ES-I3 (cell line): ENCODE measurements around the gene RBM45.
"Not testable (repeated sequence)": the region's sequence is repeated elsewhere in the genome, so short reads cannot be mapped to it uniquely, and the experiment has no call there.

Experiments
- H3K36me3 ChIP-seq: 2 replicates; pipeline ENCODE4 v1.6.1; 2013; ENCODE audit warnings: mild to moderate bottlenecking, low read length, control low read depth, moderate library complexity; ENCODE audit not compliant: insufficient read depth
- H3K4me1 ChIP-seq: 2 replicates; pipeline ENCODE4 v1.6.1; 2013; ENCODE audit warnings: mild to moderate bottlenecking, control low read depth, low read length; ENCODE audit not compliant: insufficient read depth
- H3K9ac ChIP-seq: 2 replicates; pipeline ENCODE4 v1.6.1; 2013; ENCODE audit warnings: low read depth, mild to moderate bottlenecking, low read length, moderate library complexity
- H3K9me3 ChIP-seq: 2 replicates; pipeline ENCODE4 v1.6.1; 2013; ENCODE audit warnings: mild to moderate bottlenecking, low read length, moderate library complexity; ENCODE audit not compliant: control insufficient read depth, insufficient read depth

Gene RBM45, protein sequence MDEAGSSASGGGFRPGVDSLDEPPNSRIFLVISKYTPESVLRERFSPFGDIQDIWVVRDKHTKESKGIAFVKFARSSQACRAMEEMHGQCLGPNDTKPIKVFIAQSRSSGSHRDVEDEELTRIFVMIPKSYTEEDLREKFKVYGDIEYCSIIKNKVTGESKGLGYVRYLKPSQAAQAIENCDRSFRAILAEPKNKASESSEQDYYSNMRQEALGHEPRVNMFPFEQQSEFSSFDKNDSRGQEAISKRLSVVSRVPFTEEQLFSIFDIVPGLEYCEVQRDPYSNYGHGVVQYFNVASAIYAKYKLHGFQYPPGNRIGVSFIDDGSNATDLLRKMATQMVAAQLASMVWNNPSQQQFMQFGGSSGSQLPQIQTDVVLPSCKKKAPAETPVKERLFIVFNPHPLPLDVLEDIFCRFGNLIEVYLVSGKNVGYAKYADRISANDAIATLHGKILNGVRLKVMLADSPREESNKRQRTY

DNA sequence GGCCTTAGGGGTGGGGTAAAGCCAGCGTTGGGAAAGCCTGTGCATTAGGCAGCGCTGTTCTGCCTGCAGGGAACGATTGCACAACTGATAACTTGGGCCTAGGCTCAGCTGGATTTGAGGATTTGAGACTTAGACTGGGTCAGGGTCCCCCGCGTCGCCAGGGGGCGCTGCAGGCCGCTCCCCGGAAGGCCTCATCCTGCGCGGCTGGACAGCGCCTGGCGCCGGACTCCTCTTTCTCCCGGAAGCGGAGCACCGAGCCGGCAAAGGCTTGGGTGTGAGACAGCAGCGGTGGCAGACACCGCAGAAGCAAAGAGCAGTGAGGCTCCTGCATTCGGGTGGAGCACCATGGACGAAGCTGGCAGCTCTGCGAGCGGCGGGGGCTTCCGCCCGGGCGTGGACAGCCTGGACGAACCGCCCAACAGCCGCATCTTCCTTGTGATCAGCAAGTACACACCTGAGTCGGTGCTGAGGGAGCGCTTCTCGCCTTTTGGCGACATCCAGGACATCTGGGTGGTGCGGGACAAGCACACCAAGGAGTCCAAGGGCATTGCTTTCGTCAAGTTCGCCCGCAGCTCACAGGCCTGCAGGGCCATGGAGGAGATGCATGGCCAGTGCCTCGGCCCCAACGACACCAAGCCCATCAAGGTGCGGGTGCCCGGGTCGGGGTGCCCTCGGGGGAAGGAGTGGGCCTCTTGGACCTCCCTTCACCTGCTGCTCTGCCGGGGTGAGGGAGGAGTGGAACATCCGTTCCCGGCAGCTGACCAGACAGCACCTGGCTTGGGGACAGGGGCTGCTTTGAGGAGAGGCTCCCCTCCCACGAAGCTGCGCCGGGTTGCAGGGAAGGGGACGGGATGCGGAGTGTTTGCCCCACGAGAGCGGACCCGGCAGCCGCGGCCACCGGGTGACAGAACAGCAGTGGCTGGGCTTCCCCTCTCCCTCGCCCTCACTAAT lies at the start of gene RBM45:
RBM45 (plus strand) TSS at position 236 of the 951 bp plus-strand sequence; CDS start at position 346, 110 bp downstream.
- H3K4me1 ChIP-seq = peaks cover 5% of the 10 kb centered on the region; the same call in 1 of the 2 replicates
- H3K9ac ChIP-seq = peak within 1 kb of the TSS; percentile 81
- H3K9me3 ChIP-seq = no peaks in the 10 kb centered on the region
- H3K36me3 ChIP-seq = no peaks in the 10 kb centered on the region

DNA sequence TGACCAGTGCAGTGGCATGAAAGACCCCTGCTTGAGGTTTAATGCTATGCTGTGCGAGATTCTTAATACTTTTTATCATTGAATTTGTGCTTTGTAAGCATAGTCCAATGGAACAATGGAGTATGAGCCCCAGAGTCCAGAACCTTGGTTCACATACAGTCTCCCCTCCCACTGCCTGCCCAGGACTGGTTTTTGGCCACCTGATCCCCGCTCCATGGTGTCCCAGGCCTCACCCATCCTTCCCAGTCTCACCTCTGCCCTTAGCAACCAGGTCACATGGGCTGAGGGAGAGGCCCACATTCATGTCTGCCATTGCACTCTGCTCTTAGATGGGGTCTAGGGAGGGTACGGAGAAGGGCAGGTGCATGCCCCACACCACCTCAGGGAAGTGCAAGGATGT lies 45.9 kb upstream of the RBM45 start:
- Histone ChIP-seq H3K9me3 (no peaks in the 10 kb centered on the region), H3K36me3 (no peaks in the 10 kb centered on the region), H3K9ac (no peak overlapping the region), H3K4me1 (no peaks in the 10 kb centered on the region)

DNA sequence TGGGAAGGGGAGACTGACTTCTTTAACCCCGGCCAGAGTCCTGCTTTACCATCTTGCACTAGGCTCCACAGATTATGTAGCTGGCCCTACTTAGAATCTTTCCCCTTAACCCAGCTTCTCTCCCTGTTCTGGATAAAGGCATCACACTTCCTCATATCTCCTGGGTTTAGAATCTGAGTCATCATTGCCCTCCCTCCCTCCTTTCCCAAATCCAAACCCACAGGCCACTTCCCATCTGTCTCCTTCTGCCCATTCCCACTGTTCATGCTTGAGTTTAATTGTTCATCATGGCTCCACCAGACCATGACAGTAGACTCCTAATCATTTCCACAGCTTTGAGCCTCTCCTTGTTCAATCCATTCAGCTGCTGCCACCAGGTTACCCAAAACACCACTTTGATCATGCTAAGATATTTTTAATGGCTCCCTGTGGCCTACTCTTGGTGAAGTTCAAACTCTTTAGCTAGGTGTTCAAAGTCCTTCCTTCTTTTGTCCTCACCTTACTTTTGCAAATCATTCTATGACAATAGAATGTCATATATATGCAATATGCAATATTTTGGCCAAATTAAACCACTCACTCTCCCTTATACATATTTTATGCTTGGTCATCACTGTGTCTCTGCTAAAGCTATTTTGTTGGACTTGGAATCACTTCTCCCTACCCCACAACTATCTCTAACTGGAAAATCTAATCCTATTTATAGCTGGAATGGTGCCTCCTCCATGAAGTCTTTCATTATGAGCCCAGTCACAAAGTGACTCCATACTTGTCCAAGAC lies 45.2 kb upstream of the RBM45 start:
- Histone ChIP-seq H3K36me3 (no peaks in the 10 kb centered on the region), H3K9me3 (no peaks in the 10 kb centered on the region), H3K4me1 (no peaks in the 10 kb centered on the region), H3K9ac (no peak overlapping the region)

DNA sequence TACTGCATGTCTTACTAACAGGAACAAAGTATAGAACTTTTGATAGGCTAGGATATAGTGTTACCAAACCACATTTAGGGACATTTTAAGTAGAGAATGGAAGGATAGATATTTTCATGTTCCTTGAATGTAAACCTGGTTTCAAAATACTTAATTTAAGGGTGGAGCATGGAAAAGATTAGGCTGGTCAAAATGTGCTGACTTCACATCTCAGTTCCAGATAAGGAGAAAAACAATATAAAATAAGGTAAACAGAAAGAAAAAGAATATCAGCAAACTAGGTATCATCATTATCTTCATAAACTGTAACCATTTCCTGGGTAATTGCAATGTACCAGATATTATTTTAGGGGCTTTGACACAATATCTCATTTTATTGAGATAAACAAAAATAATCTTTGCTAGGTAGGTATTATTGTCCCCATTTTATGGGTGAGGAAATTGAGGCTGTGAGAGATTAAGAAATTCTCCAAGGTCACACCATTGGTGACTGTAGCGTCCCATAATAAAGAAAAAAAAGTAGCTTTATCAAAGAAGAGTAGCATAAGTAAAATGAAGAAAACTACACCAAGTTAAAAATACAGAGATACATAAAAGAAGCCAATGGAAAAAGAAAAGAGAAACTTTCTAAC lies 43.3 kb upstream of the RBM45 start:
- Histone ChIP-seq H3K36me3 (no peaks in the 10 kb centered on the region), H3K9ac (no peak overlapping the region), H3K9me3 (no peaks in the 10 kb centered on the region), H3K4me1 (peaks cover 4% of the 10 kb centered on the region; the same call in 1 of the 2 replicates)

DNA sequence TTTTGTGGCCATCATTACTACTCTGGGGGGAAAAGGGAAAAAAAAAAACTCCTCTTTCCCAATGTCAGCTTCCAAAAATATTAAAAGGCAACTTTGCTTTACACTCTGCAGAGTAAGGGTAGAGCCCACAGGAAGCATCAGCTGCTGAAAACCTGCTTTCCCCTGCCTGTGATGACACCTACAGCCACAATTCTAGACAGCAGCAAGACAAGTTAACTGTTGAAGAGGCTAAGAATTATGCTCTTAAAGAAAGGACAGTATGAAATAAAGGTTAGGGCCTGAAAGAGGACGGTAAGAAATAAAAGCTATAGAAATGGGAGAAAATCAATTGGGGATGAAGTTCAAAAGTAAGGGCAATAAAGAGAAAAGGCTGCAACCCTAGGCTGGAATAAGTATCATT lies 42.7 kb upstream of the RBM45 start:
- peaks cover 4% of the 10 kb centered on the region; the same call in 1 of the 2 replicates for H3K4me1 ChIP-seq
- H3K9me3 ChIP-seq = no peaks in the 10 kb centered on the region
- H3K9ac ChIP-seq = no peak overlapping the region
- no peaks in the 10 kb centered on the region for H3K36me3 ChIP-seq

DNA sequence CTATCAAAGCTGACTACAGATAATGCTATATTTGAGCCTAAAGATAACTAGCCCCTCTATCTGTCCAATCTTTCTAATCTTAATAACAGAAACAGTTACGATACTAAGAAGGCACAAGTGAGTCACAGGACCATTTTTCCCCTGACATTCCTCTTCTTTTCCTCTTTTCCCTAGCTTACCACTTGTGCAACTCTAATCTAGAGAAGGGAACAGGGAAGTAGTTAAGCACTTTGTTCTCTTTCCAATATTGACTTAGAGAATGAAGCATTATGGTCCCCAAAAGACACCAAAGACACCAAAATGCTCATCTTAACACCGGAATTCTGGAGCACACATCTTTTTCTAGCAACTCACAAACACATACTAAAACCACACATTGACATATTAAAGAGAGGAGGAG lies 41.4 kb upstream of the RBM45 start:
- no peaks in the 10 kb centered on the region for H3K9me3 ChIP-seq
- H3K4me1 ChIP-seq = peaks cover 4% of the 10 kb centered on the region; the same call in 1 of the 2 replicates

DNA sequence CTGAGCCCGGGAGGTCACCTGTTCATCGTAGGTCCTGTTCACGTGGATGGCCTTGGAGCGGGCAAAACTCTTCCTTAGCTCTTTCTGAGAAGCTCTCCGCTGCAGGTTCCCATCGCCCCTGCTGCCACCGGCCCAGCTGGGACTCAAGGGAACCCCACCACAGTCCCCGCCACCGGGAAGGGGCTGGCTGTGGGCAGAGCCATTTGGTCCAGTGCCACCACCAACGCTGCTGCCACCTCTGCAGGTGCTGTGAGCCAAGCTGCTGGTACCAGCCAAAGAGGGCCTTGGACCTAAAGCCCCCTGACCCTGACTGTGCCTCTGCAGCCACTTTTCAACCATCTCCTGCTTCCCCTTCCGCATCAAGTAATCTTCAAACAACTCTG lies 40.2 kb upstream of the RBM45 start:
- no peaks in the 10 kb centered on the region for H3K36me3 ChIP-seq
- peak overlapping the region; percentile 66; the same call in 1 of the 2 replicates for H3K9ac ChIP-seq
- H3K4me1 ChIP-seq = peaks cover 4% of the 10 kb centered on the region; the same call in 1 of the 2 replicates
- H3K9me3 ChIP-seq = no peaks in the 10 kb centered on the region

More for the DNA sequence above, 41.4 kb upstream of the RBM45 start:
- H3K9ac ChIP-seq = no peak overlapping the region
- no peaks in the 10 kb centered on the region for H3K36me3 ChIP-seq

DNA sequence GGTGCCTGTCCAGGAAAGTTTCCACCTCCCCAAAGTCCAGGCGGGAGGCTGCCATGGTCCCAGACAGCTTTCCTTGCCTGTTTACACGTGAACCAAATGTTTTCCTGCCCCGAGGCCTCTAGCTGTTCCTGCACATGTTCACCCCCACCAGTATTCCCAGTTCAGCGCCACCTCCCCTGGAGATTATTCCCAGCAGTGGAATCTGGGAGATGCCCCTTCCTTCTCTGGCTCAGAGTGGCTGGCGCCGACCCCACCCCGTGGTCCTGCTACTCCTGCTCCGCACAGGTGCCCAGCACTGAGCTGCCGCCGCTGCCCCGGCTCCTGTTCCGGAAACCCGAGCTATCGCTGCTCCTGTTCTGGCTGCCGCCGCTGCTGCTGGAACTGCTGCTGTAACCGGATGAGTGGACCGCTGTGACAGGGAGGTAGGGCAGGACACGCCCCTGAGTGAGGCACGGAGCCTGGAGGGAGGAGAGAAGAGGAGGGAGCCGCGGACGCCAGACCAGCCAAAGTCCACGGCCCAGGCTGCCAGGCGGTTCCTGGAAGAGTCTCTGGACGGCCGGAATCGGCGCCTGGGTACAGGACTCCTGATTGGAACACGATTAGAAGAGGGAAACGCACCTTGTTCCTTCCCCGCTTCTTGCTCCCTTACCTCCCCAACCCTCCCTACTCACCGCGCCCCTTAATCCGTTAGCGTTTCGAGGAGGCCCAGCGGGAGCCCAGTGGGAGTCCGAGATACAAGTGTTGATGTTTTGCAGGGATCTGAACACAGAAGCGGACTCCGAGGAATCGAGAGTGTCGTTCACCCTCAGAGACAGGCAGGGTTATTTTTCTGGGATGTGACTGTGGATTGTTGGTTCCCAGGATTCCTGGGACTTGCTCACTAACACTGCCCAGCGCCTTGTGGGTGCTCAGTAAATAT lies 39.6 kb upstream of the RBM45 start, which contains the start of gene PDE11A:
PDE11A (minus strand) TSS at position 395 of the 919 bp plus-strand sequence; CDS start at position 55, 340 bp downstream.
- Histone ChIP-seq H3K9ac (peak within 1 kb of the TSS; percentile 66), H3K4me1 (peaks cover 4% of the 10 kb centered on the region; the same call in 1 of the 2 replicates), H3K36me3 (no peaks in the 10 kb centered on the region), H3K9me3 (no peaks in the 10 kb centered on the region)

DNA sequence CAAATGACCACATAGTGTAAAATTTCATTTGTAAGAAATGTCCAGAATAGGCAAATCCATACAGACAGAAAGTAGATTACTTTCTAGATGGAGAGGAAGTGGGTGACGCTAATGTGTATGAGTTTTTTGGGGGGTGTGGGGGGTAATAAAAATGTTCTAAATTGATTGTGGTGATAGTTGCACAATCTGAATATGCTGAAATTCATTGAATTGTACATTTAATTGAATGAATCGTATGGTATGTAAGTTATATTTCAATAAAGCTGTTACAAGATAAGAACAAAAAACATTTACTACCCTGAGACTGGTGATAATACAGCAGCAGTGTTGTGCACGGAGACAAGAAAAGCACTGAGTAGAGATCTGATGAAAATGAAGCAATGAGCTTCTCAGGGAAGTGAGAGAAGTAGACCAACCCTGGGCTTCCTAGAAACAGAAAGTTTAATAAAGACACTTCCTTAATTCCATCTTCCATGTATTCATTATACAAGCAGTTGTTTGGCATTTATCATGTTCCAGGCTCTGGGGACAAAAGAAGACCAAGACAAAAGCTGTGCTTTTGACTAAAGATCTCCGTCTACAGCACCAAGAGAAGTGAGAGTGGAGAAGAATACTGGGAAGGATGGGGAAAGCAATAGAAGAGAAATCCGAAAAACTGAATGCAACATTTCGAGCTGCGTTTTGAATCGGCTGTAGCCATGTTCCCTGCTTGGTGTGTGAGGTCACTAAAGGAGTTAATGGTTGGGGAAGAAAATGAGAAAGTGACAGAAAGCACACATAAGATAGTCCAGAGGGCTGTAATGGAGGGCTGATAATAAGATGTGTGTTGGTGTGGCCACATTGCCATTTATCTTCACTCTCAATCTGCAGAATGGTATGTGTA lies 37.9 kb upstream of the RBM45 start:
- H3K9me3 ChIP-seq = no peaks in the 10 kb centered on the region
- H3K4me1 ChIP-seq = peaks cover 4% of the 10 kb centered on the region; the same call in 1 of the 2 replicates
- H3K9ac ChIP-seq = no peak overlapping the region
- no peaks in the 10 kb centered on the region for H3K36me3 ChIP-seq

DNA sequence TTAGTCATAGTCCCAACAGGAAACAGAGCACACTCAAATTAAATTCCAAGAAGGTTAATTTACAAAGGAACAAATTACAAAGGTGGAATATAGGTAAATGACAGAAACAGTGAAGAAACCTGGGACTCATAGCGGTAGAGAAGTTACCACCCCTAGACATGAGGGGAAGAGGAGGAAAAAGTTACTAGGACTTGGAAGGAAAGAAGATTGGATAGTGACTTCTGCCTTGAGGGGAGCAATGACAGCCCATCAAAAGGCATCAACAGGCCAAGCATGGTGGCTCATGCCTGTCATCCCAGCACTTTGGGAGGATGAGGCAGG lies 37.3 kb upstream of the RBM45 start:
- peaks cover 4% of the 10 kb centered on the region; the same call in 1 of the 2 replicates for H3K4me1 ChIP-seq
- H3K36me3 ChIP-seq = no peaks in the 10 kb centered on the region
- H3K9ac ChIP-seq = no peak overlapping the region
- no peaks in the 10 kb centered on the region for H3K9me3 ChIP-seq

DNA sequence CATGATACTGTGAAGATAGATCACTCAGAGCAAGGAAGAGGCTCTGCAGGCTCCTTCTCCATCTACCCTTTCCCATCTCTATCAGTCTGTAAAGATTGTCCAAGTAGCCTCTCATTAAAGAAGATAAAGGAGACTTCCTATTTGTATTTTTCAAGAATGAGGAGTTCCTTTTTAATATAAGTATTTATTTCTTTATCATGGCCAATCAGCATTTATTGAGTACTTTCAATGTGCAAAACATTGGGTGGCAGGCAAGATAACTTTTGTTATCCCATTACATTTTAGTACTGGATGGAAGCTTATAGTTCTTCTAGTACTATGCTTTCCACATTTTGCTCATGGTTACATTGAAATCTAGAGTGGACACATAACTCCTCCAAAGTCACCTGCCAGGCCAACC lies 36.1 kb upstream of the RBM45 start:
- no peaks in the 10 kb centered on the region for H3K36me3 ChIP-seq
- H3K9ac ChIP-seq = no peak overlapping the region
- H3K9me3 ChIP-seq = no peaks in the 10 kb centered on the region
- H3K4me1 ChIP-seq = peaks cover 4% of the 10 kb centered on the region; the same call in 1 of the 2 replicates

DNA sequence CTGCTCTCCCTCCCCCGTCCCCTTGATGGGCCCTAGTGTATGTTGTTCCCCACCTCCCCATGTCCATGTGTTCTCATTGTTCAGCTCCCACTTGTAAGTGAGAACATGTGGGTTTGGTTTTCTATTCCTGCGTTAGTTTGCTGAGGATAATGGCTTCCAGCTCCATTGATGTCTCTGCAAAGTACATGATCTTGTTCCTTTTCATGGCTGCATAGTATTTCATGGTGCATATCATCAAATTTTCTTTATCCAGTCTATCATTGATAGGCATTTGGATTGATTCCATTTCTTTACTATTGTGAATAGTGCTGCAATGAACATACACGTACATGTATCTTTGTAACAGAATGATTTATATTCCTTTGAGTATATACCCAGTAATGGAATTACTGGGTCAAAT lies 33.0 kb upstream of the RBM45 start:
- H3K36me3 ChIP-seq, H3K4me1 ChIP-seq, H3K9ac ChIP-seq, H3K9me3 ChIP-seq: not testable (repeated sequence)
